Measurements from ENCODE around the gene SAPCD2. TPM values are rescaled to one million over a fixed set of nuclear protein-coding genes. Genes with fewer than 3 reads are reported as not detected.

Gene SAPCD2
- total RNA-seq, 1 experiment from 2014 or later, result 29.8 TPM

DNA sequence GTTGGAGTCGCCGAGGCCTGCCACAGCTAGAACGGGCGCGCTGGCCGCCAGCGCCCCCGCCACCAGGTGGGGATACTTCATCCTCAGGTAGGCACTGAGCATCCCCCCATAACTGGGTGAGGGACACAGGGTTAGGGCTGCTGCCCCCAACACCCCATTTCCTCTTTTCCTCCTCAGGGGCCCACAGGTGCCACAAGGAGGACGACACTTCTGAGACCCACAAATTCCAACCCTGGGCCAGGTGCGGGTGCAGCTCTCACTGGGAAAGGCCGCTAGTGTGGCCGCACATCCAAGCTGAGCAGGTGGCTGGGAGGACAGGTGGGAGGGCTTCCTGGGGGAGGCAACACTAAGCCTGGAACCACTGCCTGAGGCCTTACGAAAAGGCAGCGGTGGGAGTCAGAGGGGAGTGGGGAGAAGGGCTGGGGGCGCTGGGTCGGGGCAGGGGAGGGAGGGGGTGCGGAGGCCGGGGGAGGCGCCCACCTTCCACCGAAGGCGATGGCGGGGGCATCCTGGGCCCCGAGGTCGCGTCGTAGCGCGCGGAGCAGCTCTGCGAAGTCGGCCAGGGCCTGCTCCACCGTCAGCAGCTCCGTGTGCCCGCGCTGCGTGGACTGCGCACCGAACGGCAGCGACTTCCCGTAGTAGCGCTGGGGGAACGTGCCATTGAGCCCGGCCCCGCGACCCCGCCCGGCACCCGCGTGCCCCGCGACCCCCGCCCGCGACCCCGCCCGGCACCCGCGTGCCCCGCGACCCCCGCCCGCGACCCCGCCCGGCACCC, 43.2 kb upstream of the SAPCD2 start:
- H4K5ac ChIP-seq (ENCODE audit: insufficient read length, low read depth, low read length), result no peak overlapping the region
- H3K18ac ChIP-seq (ENCODE audit: insufficient read length, low read depth, low read length), result no peak overlapping the region
- no peak overlapping the region for H3K23ac ChIP-seq (ENCODE audit: insufficient read length, low read depth, low read length)
- no peak overlapping the region for H2BK120ac ChIP-seq (ENCODE audit: low read depth, low read length, poor library complexity, severe bottlenecking)
- H3K9me3 Mint-ChIP-seq, result no peaks in the 10 kb centered on the region
- no peak overlapping the region for H3K4me2 ChIP-seq (ENCODE audit: insufficient read depth, insufficient read length, low read length)
- H3T11ph ChIP-seq (ENCODE audit: low read length), result no peak overlapping the region
- peak; percentile 21; the same call in 1 of the 3 replicates for TF ChIP-seq CTCF (conservative IDR thresholded peaks at IDR 0.05)
- WGBS (ENCODE audit: extremely low coverage, insufficient read length, low lambda C conversion rate), result no CpG with 5 or more reads among the region's 66 CpGs
- H4K91ac ChIP-seq (ENCODE audit: insufficient read length, low read depth, low read length), result no peak overlapping the region
- no peak overlapping the region for H4K8ac ChIP-seq (replicated peaks; ENCODE audit: insufficient read length, low read depth, low read length)
- no peak overlapping the region for H3K27ac ChIP-seq (ENCODE audit: insufficient read length, low read depth, low read length)
- peak overlapping the region in 1 of 2 experiments; percentile 51; a peak in 3 of 5 replicates for H3K4me3 Mint-ChIP-seq
- H2BK20ac ChIP-seq (ENCODE audit: low read depth, low read length, poor library complexity, severe bottlenecking), result no peak overlapping the region
- no peak overlapping the region for H3K56ac ChIP-seq (ENCODE audit: insufficient read length, low read depth, low read length)
- no peak overlapping the region for H2AK5ac ChIP-seq (ENCODE audit: insufficient read length, low read length)
- no peak overlapping the region for H2BK12ac ChIP-seq (ENCODE audit: insufficient read length, low read depth, low read length)
- no peak overlapping the region for H3K14ac ChIP-seq (ENCODE audit: insufficient read depth, low read length)
- H4K20me1 ChIP-seq (ENCODE audit: control insufficient read depth, insufficient read depth, insufficient read length), result no peaks in the 10 kb centered on the region
- peaks cover 4% of the 10 kb centered on the region; the same call in 1 of the 2 replicates for H3K27me3 ChIP-seq (ENCODE audit: insufficient read depth, low read length)
- peaks cover 38% of the 10 kb centered on the region for H3K27me3 Mint-ChIP-seq (ENCODE audit: low read depth)
- no peaks in the 10 kb centered on the region for H3K79me1 ChIP-seq (ENCODE audit: insufficient read depth, low read depth, low read length, poor library complexity, severe bottlenecking)
- no peaks in the 10 kb centered on the region for H3K4me1 ChIP-seq (ENCODE audit: insufficient read depth, low read length)
- H3K27ac Mint-ChIP-seq, result no peak overlapping the region
- no peak overlapping the region for H2AFZ ChIP-seq (ENCODE audit: low read length)
- no peak overlapping the region for H2BK5ac ChIP-seq (ENCODE audit: insufficient read length, low read length)
- no peaks in the 10 kb centered on the region for H3K4me1 Mint-ChIP-seq
- no peaks in the 10 kb centered on the region for H3K79me2 ChIP-seq (ENCODE audit: insufficient read depth, low read length)
- H3K9me3 ChIP-seq (ENCODE audit: control insufficient read depth, low read depth, low read length), result no peaks in the 10 kb centered on the region
- H2BK15ac ChIP-seq (ENCODE audit: low read depth, low read length), result no peak overlapping the region
- H3K23me2 ChIP-seq (ENCODE audit: insufficient read length, low read depth, low read length, poor library complexity, severe bottlenecking), result no peaks in the 10 kb centered on the region
- DNase-seq, result no peak
- no peak overlapping the region for H3K4ac ChIP-seq (ENCODE audit: low read depth, low read length)
- H3K9ac ChIP-seq (ENCODE audit: extremely low read depth, insufficient read length, low read length), result no peak overlapping the region
- H3K36me3 Mint-ChIP-seq (ENCODE audit: insufficient read depth in 1 of 3, low read depth in 3 of 3), result peaks cover 0 to 6% (median 0%) of the 10 kb centered on the region in 3 experiments; a peak in 2 of 7 replicates

Measured in H9 (cell line).